GM18870 (cell line): ENCODE measurements around the gene BCS1L.

ENCODE experiments used
- ATAC-seq: cut with Tn5 transposase; IDR thresholded peaks from one replicate; pipeline ENCODE4 v1.9.1; 2021; ENCODE audit warnings: moderate library complexity; ENCODE audit not compliant: unreplicated experiment

The BCS1L gene

GRCh38 chr2:218659258-218659987 is at the start of gene BCS1L, which contains the start of gene ZNF142:
TSS of gene BCS1L (plus strand) at chr2:218659683. CDS start at chr2:218660988, 1,305 bp downstream.
TSS of gene ZNF142 (minus strand) at chr2:218659623. CDS start at chr2:218656429, 3,194 bp downstream.
- peak; percentile 74 for ATAC-seq

DNA sequence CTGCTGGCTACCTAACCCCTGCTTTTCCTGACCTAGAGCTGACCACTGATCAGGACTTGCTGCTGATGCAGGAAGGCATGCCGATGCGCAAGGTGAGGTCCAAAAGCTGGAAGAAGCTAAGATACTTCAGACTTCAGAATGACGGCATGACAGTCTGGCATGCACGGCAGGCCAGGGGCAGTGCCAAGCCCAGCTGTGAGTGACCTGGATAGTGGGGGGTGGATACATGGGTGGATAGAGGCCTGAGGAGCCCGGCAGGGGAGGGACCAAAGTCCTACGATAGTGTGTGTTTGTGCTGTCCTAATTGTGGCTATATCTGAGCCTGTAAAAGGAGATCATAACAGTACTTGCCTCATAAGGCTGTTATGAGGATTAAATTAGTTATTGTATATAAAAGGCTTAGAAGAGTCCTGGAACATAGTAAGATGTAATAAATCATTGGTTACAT is 43.6 kb upstream of the BCS1L start:
- ATAC-seq: no peak

DNA sequence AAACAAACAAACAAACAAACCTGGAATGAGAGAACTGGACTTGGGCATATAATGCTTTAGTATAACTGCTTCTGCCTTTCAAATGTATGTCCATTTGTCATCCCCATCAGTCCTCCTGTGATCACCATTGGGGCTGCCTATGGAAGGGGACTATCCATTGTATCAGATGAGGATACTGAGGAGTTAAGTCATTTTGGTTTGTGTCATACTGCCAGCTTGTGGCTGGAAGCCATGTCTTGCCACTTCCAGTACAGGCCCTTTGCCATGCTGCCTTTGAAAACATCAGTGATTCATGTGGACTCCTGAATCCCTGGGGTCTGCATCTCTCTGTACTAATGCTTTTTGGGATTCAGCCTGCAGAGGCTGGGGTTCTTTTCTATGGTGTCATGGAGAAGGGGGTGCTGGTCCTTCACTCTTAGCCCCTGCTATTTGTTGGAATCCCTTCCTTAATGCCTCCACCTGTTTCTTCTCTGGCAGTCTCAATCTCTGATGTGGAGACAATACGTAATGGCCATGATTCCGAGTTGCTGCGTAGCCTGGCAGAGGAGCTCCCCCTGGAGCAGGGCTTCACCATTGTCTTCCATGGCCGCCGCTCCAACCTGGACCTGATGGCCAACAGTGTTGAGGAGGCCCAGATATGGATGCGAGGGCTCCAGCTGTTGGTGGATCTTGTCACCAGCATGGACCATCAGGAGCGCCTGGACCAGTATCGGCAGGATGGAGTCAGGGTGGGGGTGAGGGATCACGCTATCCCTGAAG is 41.2 kb upstream of the BCS1L start:
- ATAC-seq: no peak

GRCh38 chr2:218621007-218621406 is 38.5 kb upstream of the BCS1L start:
- no peak for ATAC-seq

DNA sequence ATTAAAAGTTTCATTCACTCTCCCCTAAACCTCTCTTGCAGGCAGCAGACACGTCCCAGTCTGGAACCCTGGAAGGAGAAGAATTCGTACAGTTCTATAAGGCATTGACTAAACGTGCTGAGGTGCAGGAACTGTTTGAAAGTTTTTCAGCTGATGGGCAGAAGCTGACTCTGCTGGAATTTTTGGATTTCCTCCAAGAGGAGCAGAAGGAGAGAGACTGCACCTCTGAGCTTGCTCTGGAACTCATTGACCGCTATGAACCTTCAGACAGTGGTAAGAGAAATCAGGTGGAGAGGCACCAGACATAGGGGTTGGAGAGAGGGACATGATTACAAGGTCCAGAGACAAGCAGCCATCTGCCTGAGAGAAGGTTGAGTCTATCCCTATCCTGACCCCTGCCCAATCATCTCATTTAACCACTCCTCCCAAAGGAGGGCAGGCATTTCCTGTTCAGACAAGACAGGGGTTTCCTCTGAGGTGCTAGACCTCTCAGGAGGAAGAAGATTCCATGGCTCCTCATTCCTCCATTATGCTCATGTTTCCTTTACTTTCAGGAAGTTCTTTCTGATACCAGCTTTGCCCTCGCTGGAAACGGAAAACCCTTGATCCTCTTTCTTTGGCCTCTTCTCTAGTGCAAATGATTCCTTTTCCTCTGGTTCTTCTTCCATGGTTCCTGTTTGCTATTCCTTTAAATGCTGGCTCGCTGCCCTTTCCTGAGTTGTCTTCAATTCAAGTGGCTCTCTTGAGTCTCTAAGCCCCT is 36.7 kb upstream of the BCS1L start:
- ATAC-seq: no peak

- ATAC-seq: no peak
Measured at GRCh38 chr2:218623366-218623705, 36.1 kb upstream of the BCS1L start.

GRCh38 chr2:218626369-218626768 is 33.1 kb upstream of the BCS1L start:
- no peak for ATAC-seq

DNA sequence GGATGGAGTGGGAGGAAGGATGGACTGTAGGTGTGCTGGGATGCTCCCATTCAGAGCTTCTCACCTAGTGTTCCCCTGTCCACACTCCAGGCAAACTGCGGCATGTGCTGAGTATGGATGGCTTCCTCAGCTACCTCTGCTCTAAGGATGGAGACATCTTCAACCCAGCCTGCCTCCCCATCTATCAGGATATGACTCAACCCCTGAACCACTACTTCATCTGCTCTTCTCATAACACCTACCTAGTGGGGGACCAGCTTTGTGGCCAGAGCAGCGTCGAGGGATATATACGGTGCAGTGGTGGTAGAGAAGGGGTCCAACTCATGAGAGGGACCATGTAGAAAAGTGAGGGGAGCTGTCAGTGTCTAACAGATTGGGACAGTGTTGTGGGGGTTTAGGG is 31.5 kb upstream of the BCS1L start:
- no peak for ATAC-seq

DNA sequence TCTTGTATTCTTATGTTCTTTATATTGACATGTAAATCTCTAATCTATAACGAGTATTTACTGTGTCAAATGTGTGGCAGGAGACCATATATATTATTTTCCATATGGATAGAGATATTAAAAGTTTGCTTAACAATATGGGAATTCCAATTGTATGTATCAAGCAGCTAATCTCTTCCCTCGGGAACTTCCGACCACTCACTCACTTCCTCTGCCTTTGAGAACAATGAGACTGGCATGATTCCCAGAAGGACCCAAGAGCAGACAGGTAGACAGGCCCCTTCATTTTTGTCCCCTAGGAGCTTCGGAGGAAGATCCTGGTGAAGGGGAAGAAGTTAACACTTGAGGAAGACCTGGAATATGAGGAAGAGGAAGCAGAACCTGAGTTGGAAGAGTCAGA is 27.6 kb upstream of the BCS1L start:
- ATAC-seq: no peak

GRCh38 chr2:218635719-218636118 is 23.8 kb upstream of the BCS1L start:
- no peak for ATAC-seq

GRCh38 chr2:218638372-218638771 is 21.1 kb upstream of the BCS1L start:
- no peak for ATAC-seq

DNA sequence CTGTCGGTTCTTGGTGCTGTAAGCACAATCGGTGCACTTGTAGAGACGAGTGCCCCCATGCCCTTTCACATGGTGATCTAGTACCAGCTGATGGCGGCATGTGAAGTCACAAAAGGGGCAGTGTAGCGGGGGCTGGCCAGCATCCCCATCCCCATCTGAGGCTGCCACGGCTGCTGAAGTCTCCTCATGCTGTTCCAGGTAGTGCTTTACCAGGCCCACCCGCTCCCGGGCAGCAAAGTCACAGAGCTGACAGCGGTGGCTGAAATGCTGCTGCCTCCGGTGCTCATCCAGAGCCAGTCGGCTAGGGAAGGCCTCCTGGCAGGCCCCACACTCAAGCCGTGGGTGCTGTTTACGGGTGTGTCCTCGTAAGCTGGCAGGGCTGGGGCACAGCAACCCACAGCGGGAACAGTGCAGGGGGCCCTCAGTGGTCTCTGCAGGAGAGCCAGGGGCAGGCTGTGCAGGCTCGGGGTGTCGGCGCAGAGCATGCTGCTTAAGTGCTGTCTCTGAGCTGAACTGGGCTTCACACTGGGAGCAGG is 17.3 kb upstream of the BCS1L start:
- ATAC-seq: no peak

- ATAC-seq: no peak
Measured at GRCh38 chr2:218642786-218643185, 16.7 kb upstream of the BCS1L start.

DNA sequence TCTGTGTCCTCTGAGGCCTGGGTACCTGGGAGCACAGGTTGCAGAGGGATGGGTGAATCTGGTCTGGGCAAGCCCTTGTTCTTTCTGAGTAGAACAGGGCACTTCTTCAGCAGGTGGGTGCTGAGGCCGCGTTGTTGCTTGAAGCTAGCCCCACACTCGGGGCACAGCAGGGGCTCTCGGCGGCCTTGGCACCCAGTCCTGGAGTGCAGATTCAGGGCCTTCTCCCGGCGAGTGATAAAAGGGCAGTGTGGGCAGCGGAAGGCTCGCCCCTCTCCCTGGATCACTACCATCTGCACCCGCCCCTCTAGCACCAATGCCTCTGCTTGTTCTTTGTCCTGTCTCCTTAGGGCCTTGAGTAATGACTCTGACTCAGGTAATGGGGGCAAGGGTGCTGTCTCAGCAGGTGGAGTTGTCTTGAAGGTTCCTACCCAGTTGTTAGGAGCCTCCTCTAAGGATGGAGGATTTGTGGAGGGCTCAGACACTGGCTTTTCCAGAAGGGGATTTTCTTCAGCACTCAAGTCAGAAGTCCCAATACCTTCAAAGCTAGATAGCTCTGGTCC is 15.7 kb upstream of the BCS1L start:
- no peak for ATAC-seq

- no peak for ATAC-seq
Measured at GRCh38 chr2:218644721-218645120, 14.8 kb upstream of the BCS1L start.

DNA sequence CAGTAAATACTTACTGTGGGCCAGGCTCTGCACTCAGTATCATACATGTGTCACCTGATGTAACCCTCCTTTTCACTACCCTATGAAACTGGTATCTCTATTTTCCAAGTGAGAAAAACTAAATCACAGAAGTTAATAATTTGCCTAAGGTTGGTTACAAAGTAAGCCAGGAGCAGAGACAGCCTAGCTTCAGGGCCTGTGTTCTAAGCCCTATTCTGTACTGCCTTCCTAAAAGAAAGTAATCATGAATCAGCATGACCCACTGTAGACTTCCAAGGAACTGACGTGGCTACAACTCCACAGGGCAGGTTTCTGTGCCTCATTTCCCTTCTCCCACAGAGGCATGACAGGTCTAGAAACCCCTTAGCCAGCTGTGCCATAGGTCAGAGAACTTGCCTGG is 14.4 kb upstream of the BCS1L start:
- no peak for ATAC-seq

DNA sequence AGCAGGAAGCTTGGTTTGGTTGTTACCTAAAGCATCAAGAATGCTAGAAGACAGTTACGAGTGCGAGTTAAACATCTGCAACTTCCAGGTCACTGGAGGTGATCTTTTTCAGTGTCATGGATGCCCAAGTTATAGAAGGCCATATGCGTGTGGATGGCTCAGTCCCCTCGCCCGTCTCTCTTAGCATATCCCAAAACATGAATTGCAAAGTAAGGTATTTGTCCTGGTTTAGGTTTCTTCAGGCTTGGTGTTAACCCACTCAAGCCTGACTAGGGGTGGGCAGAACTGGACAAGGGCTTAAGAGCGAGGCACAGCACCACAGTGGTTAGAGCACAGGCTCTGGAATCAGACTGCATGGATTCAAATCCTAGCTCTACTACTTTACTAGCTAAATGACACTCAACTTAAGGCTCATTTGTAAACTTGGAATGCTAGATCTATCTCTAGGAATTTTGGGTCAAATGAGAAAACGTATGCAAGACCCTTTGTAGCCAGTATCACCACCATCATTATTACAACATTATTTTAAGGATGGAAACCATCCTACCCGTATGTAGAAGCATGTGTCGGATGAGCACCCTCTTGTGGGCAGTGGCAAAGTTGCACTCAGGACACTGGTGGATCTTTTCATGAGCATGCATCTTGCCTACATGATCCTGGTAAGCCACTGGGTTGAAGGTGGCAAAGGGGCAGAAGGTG is 11.2 kb upstream of the BCS1L start:
- no peak for ATAC-seq

GRCh38 chr2:218648787-218649100 is 10.7 kb upstream of the BCS1L start:
- ATAC-seq: no peak

- no peak for ATAC-seq
Measured at GRCh38 chr2:218655751-218656150, 3.7 kb upstream of the BCS1L start.

- ATAC-seq: peak; percentile 51
Measured at GRCh38 chr2:218658671-218659257, 719 bp upstream of the BCS1L start.
